ENCODE results near the gene GSDMA.

GSDMA gene

GRCh38 chr17:39921323-39921722, 41.5 kb upstream of the GSDMA start:
- DNase-seq (ENCODE audit: low spot score), result no peak
- no peak for TF ChIP-seq CTCF (IDR thresholded peaks at IDR 0.05; ENCODE audit: borderline replicate concordance, control extremely low read depth, extremely low read depth, insufficient read depth, missing control alignments)
- in situ Hi-C loops (cut with MboI; ENCODE audit: low sequenced_read_pairs, unreplicated experiment), result no loop called here

GRCh38 chr17:39922006-39922405, 40.8 kb upstream of the GSDMA start:
- no peak for TF ChIP-seq CTCF (IDR thresholded peaks at IDR 0.05; ENCODE audit: borderline replicate concordance, control extremely low read depth, extremely low read depth, insufficient read depth, missing control alignments)
- no peak for DNase-seq (ENCODE audit: low spot score)
- in situ Hi-C loops (cut with MboI; ENCODE audit: low sequenced_read_pairs, unreplicated experiment), result no loop called here

GRCh38 chr17:39923230-39923629, 39.6 kb upstream of the GSDMA start:
- TF ChIP-seq CTCF (IDR thresholded peaks at IDR 0.05; ENCODE audit: borderline replicate concordance, control extremely low read depth, extremely low read depth, insufficient read depth, missing control alignments), result no peak
- DNase-seq (ENCODE audit: low spot score), result no peak
- in situ Hi-C loops (cut with MboI; ENCODE audit: low sequenced_read_pairs, unreplicated experiment), result no loop called here

GRCh38 chr17:39923836-39924690, 38.7 kb upstream of the GSDMA start:
- in situ Hi-C loops (cut with MboI; ENCODE audit: low sequenced_read_pairs, unreplicated experiment), result no loop called here
- TF ChIP-seq CTCF (IDR thresholded peaks at IDR 0.05; ENCODE audit: borderline replicate concordance, control extremely low read depth, extremely low read depth, insufficient read depth, missing control alignments), result no peak
- DNase-seq (ENCODE audit: low spot score), result no peak

- no peak for DNase-seq (ENCODE audit: low spot score)
- TF ChIP-seq CTCF (IDR thresholded peaks at IDR 0.05; ENCODE audit: borderline replicate concordance, control extremely low read depth, extremely low read depth, insufficient read depth, missing control alignments), result no peak
- in situ Hi-C loops (cut with MboI; ENCODE audit: low sequenced_read_pairs, unreplicated experiment), result no loop called here
Observed at GRCh38 chr17:39924691-39925055, 38.1 kb upstream of the GSDMA start.

GRCh38 chr17:39925282-39926134, 37.3 kb upstream of the GSDMA start:
- TF ChIP-seq CTCF (IDR thresholded peaks at IDR 0.05; ENCODE audit: borderline replicate concordance, control extremely low read depth, extremely low read depth, insufficient read depth, missing control alignments), result no peak
- in situ Hi-C loops (cut with MboI; ENCODE audit: low sequenced_read_pairs, unreplicated experiment), result no loop called here
- no peak for DNase-seq (ENCODE audit: low spot score)
